HG02759 (cell line): Measurements from ENCODE around the gene GOLGA8N.

Experiments
- ATAC-seq: cut with Tn5 transposase; IDR thresholded peaks from one replicate; pipeline ENCODE4 v1.9.1; 2021; ENCODE audit warnings: mild to moderate bottlenecking, moderate library complexity; ENCODE audit not compliant: unreplicated experiment

The GOLGA8N gene

GRCh38 chr15:32649342-32649741 lies 56.1 kb downstream of the GOLGA8N start:
- no peak for ATAC-seq

- peak; percentile 78 for ATAC-seq
Observed at GRCh38 chr15:32651229-32651837, 58.1 kb downstream of the GOLGA8N start.

GRCh38 chr15:32652178-32652577 lies 58.9 kb downstream of the GOLGA8N start:
- ATAC-seq, result no peak

- ATAC-seq, result no peak
Observed at GRCh38 chr15:32656091-32656490, 62.8 kb downstream of the GOLGA8N start.

- ATAC-seq, result no peak
Observed at GRCh38 chr15:32656496-32656895, 63.2 kb downstream of the GOLGA8N start.
